ENCODE data around the gene B3GNT9. TPM values are rescaled to one million over a fixed set of nuclear protein-coding genes. Genes with fewer than 3 reads are reported as not detected.

Gene B3GNT9
- polyA plus RNA-seq, 3 donors, result 9.0 to 9.8 (median 9.1) TPM

GRCh38 chr16:67169011-67169451 is 18.2 kb upstream of the B3GNT9 start:
- DNase-seq (ENCODE audit: low read depth in 3 of 3, low spot score in 2 of 3), result no peak

- no peak for DNase-seq (ENCODE audit: low read depth in 3 of 3, low spot score in 2 of 3)
These were observed 16.8 kb upstream of the B3GNT9 start for GRCh38 chr16:67167588-67167987.

GRCh38 chr16:67166598-67167168 is 15.9 kb upstream of the B3GNT9 start:
- DNase-seq (ENCODE audit: low read depth in 3 of 3, low spot score in 2 of 3), result no peak

- DNase-seq (ENCODE audit: low read depth in 3 of 3, low spot score in 2 of 3), result no peak
These were observed 15.3 kb upstream of the B3GNT9 start for GRCh38 chr16:67166110-67166547.

DNA sequence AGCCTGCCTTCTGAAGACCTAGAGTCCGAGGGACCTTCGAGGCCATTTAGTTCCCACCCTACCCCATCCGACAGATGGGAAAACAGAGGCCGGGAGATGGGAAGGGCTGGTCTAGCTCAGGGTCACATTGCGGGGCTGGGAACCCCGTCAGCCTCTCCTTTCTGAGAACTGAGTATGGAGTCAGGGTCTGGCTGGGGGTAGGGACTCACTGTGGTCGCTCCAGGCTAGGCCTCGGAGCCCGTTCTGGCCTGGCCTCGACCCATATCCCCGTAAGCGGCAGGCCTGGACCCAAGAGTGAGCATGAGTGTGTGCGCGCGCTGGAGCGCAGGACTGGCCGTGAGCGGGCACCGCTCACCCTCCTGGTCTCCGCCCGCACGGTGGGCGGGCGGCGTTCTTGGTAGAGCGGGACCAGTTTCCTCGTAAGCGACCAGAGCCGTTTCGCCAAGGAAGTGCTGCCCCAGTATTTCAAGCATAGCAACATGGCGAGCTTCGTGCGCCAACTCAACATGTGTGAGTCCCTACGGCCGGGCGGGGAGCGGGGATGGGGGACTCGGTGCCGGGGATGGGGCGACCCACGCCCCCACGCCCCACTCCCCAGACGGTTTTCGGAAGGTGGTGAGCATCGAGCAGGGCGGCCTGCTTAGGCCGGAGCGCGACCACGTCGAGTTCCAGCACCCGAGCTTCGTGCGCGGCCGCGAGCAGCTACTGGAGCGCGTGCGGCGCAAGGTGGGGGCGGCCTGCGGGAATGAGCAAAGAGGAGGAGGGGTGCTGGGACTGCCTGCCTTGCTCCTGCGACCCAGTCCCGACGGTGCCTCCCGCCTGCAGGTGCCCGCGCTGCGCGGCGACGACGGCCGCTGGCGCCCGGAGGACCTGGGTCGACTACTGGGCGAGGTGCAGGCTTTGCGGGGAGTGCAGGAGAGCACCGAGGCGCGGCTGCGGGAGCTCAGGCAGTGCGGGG is 14.6 kb upstream of the B3GNT9 start:
- no peak for DNase-seq (ENCODE audit: low read depth in 3 of 3, low spot score in 2 of 3)

- DNase-seq (ENCODE audit: low read depth in 3 of 3, low spot score in 2 of 3), result no peak
These were observed 13.8 kb upstream of the B3GNT9 start, which contains the start of gene HSF4 for GRCh38 chr16:67164599-67165061. HSF4 (plus strand) TSS chr16:67164745; CDS start chr16:67164812, 67 bp downstream.

DNA sequence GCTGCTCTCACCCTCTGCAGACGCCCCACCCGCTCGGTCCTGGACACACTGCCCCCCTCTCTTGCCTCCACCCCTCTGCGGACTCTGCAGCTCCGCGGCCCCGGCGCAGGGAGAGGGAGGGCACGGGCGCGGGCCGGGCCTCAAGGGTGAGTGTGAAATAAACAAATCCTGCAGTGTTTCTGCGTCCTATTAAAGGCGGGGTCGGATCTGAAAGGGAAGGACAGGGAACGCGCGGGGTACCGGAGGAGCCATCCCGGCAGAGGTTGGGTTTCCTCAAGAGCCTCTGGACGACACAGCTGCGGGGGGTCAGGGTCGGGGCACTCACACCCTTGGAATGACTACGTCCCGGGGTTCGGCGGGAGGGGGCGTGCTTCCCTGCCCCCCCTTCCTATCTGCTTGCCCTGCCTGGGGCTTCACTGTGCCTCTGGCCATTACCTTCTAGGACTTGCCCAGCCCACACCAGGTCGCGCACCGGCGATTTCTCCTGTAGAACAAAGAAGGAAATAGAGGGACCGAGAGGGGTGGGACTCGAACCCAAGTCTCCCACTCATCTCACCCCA is 13.3 kb upstream of the B3GNT9 start:
- DNase-seq (ENCODE audit: low read depth in 3 of 3, low spot score in 2 of 3), result no peak

- no peak for DNase-seq (ENCODE audit: low read depth in 3 of 3, low spot score in 2 of 3)
These were observed 12.6 kb upstream of the B3GNT9 start for GRCh38 chr16:67163164-67163998.

GRCh38 chr16:67162506-67163163 is 11.8 kb upstream of the B3GNT9 start:
- DNase-seq (ENCODE audit: low read depth in 3 of 3, low spot score in 2 of 3), result no peak

DNA sequence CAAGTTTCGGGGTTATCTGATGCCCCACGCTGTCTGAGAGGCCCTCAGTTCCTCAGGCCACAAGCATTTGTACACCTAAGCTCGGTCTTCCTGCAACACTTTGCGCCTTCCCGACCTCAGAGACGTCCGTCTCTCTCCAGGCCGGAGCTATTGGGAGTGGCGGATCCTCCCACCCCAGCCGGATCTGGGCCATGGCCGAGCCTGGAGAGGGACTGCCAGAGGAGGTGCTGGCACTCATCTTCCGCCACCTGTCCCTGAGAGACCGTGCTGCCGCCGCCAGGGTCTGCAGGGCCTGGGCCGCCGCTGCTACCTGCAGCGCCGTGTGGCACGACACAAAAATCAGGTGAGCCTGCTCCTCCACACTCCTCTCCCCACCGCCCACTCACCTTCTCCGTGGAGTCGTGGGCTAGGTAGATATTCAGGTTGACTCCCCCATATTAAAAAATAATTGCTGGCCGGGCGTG is 10.8 kb upstream of the B3GNT9 start:
- DNase-seq (ENCODE audit: low read depth in 3 of 3, low spot score in 2 of 3), result no peak

- no peak for DNase-seq (ENCODE audit: low read depth in 3 of 3, low spot score in 2 of 3)
These were observed 8.1 kb upstream of the B3GNT9 start for GRCh38 chr16:67158637-67159600.

DNA sequence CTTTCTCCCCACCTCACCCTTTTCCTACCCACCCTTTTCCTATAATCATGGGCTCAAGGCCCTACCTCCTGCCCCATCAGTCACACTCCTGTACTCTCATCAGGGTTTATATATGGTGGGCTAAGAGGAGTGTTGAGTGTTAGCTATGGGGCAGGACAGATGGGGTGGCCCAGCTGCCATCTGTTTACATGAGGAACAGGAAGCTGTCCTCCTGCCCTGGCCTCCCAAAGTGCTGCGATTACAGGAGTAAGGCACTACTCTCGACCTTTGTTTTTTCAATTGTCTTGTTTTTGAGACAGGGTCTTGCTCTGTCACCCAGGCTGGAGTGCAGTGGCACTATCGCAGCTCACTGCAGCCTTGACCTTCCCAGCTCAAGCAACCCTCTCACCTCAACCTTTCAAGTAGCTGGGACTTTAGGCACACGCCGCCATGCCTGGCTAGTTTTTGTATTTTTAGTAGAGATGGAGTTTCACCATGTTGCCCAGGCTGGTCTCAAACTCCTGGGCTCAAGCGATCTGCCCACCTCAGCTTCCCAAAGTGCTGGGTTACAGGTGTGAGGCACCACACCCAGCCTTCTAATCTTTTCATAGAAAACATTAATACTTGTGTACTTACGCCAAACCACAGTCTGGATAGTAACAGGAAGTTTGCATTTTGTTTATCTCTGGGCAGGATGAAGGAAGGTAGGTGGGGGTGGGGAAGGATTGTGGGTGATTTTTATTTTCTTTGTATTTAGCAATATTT is 7.3 kb upstream of the B3GNT9 start:
- DNase-seq (ENCODE audit: low read depth in 3 of 3, low spot score in 2 of 3), result no peak

- DNase-seq (ENCODE audit: low read depth in 3 of 3, low spot score in 2 of 3), result no peak
These were observed 6.4 kb upstream of the B3GNT9 start for GRCh38 chr16:67157106-67157748.

DNA sequence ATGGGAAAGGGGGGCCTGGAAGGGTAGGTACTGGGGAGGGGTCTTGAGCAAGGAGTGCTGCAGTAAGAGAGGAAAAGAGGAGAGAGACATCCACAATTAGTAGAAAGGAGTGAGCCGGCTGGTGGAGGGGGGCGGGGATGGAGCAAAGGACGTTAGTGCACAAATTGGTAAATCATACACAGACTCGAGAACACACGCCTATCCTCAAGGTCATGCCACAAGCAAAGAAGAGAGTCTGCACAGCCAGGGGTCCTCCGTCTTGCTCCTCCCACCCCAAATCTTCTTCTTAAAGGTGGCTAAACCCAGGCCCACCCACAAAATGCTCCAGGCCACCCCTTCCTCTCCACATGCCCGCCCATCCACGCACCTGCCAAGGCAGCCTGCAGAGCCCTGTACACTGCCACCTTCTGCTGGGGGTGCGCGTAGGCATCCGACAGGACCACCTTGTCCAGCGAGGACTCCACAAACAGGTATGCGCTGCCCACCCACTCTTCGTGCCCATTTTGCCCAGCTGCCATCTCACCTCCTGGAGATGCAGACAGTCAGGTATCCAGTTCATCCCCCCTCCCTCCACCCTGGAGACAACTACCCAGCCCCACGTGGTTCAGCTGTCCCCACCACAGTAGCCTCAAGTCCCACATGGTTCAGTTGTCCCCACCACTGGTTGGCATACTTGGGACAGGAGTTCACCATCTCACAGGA is 5.5 kb upstream of the B3GNT9 start:
- no peak for DNase-seq (ENCODE audit: low read depth in 3 of 3, low spot score in 2 of 3)

DNA sequence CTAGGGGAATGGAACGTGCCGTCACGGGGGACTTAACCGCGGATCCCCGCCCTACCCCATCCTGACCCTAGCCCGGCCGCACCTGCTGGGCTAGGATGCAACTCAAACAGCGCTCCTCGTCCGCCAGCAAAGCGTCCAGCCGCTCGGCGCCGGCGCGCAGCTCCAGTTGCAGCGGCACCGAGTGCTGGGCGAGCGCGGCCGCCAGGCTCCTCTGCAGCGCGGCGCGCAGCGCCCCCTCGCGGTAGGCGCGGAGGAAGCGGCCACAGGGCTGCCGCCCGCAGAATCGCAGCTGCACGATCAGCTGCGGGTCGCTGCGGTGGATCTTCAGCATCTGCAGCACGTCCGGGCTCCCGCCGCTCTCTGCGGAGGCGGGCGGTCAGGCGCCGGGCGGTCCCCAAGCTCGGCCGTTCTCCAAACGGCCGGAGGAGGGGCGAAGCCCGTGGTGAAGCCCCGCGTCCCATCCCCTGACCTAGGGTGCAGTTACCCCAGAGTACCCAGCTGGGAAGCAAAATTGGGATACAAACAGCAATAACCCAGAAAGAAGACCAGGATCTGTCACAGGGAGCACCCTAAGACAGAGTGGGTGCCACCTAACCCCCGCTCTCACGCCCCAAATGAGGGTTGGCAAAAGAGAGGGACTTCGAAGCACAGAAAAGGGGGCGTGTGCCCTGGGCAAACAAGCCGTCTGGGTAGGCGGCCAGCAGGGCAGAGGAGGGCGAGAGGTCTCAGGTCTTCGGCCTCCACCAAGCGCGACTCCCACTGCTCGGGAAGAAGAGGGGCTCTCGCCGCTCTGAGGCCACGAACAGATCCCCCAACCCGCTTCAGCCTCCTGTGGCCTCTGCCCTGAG is 4.7 kb upstream of the B3GNT9 start:
- no peak for DNase-seq (ENCODE audit: low read depth in 3 of 3, low spot score in 2 of 3)
